Vagina (tissue), 2 donors: ENCODE measurements around the gene GPR83. TPM values are rescaled to one million over a fixed set of nuclear protein-coding genes. Genes with fewer than 3 reads are reported as not detected.

Experiments used
- DNase-seq, 2 donors: peaks; one replicate each; pipeline ENCODE4 v3.0.0-alpha.2; 2017; ENCODE audit errors: extremely low spot score in 2 of 2
- H3K27ac ChIP-seq: fragments of 200-600 bp; sonication (generic); one replicate; pipeline ENCODE4 v1.5.1; 2019
- H3K27me3 ChIP-seq: fragments of 200-600 bp; sonication (generic); one replicate; pipeline ENCODE4 v1.5.1; 2019
- H3K36me3 ChIP-seq, 2 donors: fragments of 200-600 bp; sonication (generic); one replicate each; pipeline ENCODE4 v1.5.1; 2017 to 2019
- H3K4me1 ChIP-seq: fragments of 200-600 bp; sonication (generic); one replicate; pipeline ENCODE4 v1.5.1; 2019
- H3K4me3 ChIP-seq, 2 donors: fragments of 200-600 bp; sonication (generic); 1 replicate in 1 of 2; 2 replicates in 1 of 2; pipeline ENCODE4 v1.5.1; 2016 to 2019
- H3K9me3 ChIP-seq: fragments of 200-600 bp; sonication (generic); one replicate; pipeline ENCODE4 v1.5.1; 2019
- CTCF ChIP-seq, 3 experiments: fragments of 450-650 bp in 2 of 3; fragments of 200-600 bp in 1 of 3; sonication (generic) in 1 of 3; IDR thresholded peaks; one replicate each; pipeline ENCODE4 v1.5.1; 2017 to 2019; ENCODE audit warnings: antibody characterized with exemption in 3 of 3, mild to moderate bottlenecking in 2 of 3, moderate library complexity in 2 of 3
- POLR2A ChIP-seq, 2 donors: fragments of 450-650 bp; IDR thresholded peaks; one replicate each; pipeline ENCODE4 v1.6.1; 2017; ENCODE audit warnings: antibody characterized with exemption in 2 of 2, mild to moderate bottlenecking in 2 of 2, moderate library complexity in 2 of 2
- POLR2AphosphoS5 ChIP-seq, 2 donors: sonication (generic); formaldehyde crosslinking; IDR thresholded peaks; one replicate each; pipeline ENCODE4 v1.9.0; 2017; ENCODE audit warnings: antibody characterized with exemption in 2 of 2, mild to moderate bottlenecking in 2 of 2, low read depth in 1 of 2; ENCODE audit not compliant: insufficient read depth in 1 of 2
- intact Hi-C: fragments of 100-400 bp; cut with DNase I; formaldehyde crosslinking; loops from one replicate; pipeline ENCODE4 v1.15.1; 2023
- total RNA-seq: library from RNA; depleted of rRNA; stranded (reverse); fragments of >200 nt; gene quantifications from one replicate; pipeline ENCODE4 v1.2.3, GENCODE V29; 2016

GPR83 gene
- total RNA-seq, 1 donor from 2014 or later: not detected

DNA sequence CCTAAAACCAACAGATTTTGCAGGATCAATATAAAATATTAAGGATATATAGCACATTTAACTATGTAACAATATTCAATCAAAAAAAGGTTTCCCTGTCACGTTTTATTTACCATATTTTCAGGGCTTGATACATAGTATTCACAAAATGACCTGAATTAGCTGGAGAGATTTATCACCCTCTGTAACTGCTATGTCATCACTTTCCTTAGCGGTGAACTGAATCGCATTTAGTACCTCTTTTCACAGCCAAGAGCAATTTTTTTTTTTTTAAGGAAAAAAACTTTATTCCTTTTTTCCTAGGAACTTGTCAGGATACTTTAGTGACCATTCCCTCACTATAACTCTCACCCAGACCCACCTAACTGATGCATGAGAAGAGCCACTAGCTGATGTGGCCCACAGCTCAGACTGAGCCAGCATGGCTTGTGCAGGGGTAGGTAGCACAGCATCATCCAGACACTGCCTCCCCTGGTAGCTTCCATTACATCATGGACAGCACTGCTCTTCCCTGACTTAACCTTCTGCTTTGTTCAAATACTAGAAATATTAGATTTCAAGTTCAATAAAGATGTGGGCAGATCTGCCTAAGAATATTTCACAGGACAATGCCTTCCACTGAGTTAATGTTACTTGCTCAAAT lies 17.0 kb upstream of the GPR83 start:
- H3K27ac ChIP-seq: no peak overlapping the region
- H3K4me1 ChIP-seq: no peaks in the 10 kb centered on the region
- no peaks in the 10 kb centered on the region for H3K9me3 ChIP-seq
- no peak overlapping the region for H3K4me3 ChIP-seq
- intact Hi-C loops: loop anchor here (10.0 kb wide), 1 partner anchor 523 kb away; no protein-coding TSS in a partner anchor
- H3K27me3 ChIP-seq: no peaks in the 10 kb centered on the region
- H3K36me3 ChIP-seq: no peaks in the 10 kb centered on the region
- no peak for DNase-seq
- no peak for TF ChIP-seq CTCF (IDR thresholded peaks at IDR 0.05)
- TF ChIP-seq POLR2A (IDR thresholded peaks at IDR 0.05): no peak
- no peak for TF ChIP-seq POLR2AphosphoS5 (IDR thresholded peaks at IDR 0.05; ENCODE audit: insufficient read depth in 1 of 2, low read depth in 1 of 2)

DNA sequence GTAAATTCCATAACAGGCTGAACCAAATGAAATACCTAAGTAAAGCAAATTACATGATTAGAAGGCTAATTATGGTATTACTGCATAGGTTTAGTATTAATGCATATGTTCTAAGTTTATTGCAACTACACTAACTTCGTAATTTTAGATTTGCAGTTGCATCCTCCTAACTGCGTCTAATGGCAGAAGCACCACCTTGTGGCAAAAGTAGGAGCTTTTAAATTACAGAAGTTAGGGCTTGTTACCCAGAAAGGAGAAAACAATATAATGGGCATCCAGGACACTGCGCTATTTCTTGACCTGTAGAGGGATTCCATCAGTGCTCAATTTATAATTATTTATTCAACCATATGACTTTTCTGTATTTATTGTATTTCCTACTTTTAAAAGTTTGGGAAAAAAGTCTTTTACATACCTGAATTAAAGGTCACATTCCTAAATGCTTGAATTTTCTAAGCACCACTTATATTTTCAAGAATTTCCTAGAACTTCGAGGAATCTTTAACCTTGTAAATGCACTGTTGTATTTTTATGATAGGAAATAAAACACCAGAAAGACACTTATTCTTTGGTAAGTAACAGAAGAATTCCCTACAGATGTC lies 16.3 kb upstream of the GPR83 start:
- Histone ChIP-seq H3K9me3 (no peaks in the 10 kb centered on the region), H3K4me3 (no peak overlapping the region), H3K27ac (no peak overlapping the region), H3K4me1 (no peaks in the 10 kb centered on the region), H3K27me3 (no peaks in the 10 kb centered on the region), H3K36me3 (no peaks in the 10 kb centered on the region)
- DNase-seq: no peak
- intact Hi-C loops: loop anchor here (10.0 kb wide), 1 partner anchor 523 kb away; no protein-coding TSS in a partner anchor
- no peak for TF ChIP-seq POLR2A (IDR thresholded peaks at IDR 0.05)
- peak in 1 of 3 experiments; percentile 29 for TF ChIP-seq CTCF (IDR thresholded peaks at IDR 0.05)
- no peak for TF ChIP-seq POLR2AphosphoS5 (IDR thresholded peaks at IDR 0.05; ENCODE audit: insufficient read depth in 1 of 2, low read depth in 1 of 2)

GRCh38 chr11:94405062-94405833 lies 4.0 kb upstream of the GPR83 start:
- intact Hi-C loops: no loop called here
- H3K4me1 ChIP-seq: peaks cover 10% of the 10 kb centered on the region

GRCh38 chr11:94402355-94402754 lies 1.1 kb upstream of the GPR83 start:
- intact Hi-C loops: no loop called here
- no peaks in the 10 kb centered on the region for H3K36me3 ChIP-seq
- H3K27ac ChIP-seq: no peak overlapping the region
- peaks cover 10% of the 10 kb centered on the region for H3K4me1 ChIP-seq
- no peak for DNase-seq
- no peak overlapping the region for H3K4me3 ChIP-seq
- no peaks in the 10 kb centered on the region for H3K9me3 ChIP-seq
- H3K27me3 ChIP-seq: peaks cover 7% of the 10 kb centered on the region
- TF ChIP-seq POLR2AphosphoS5 (IDR thresholded peaks at IDR 0.05; ENCODE audit: insufficient read depth in 1 of 2, low read depth in 1 of 2) (no peak), CTCF (IDR thresholded peaks at IDR 0.05) (no peak), POLR2A (IDR thresholded peaks at IDR 0.05) (no peak)

More at GRCh38 chr11:94405062-94405833, 4.0 kb upstream of the GPR83 start:
- no peaks in the 10 kb centered on the region for H3K9me3 ChIP-seq
- TF ChIP-seq POLR2AphosphoS5 (IDR thresholded peaks at IDR 0.05; ENCODE audit: insufficient read depth in 1 of 2, low read depth in 1 of 2): no peak
- no peak for TF ChIP-seq CTCF (IDR thresholded peaks at IDR 0.05)
- TF ChIP-seq POLR2A (IDR thresholded peaks at IDR 0.05): no peak
- H3K27ac ChIP-seq: no peak overlapping the region
- H3K36me3 ChIP-seq: no peaks in the 10 kb centered on the region
- peaks cover 7% of the 10 kb centered on the region for H3K27me3 ChIP-seq
- H3K4me3 ChIP-seq: no peak overlapping the region
- DNase-seq: no peak
